HEK293 (cell line): ENCODE data around the gene SORT1.

Experiments used
- HOXA7 ChIP-seq: sonication (generic); formaldehyde crosslinking; IDR thresholded peaks from 2 replicates; pipeline ENCODE4 v1.8.1; 2022; ENCODE audit warnings: missing genetic modification reagents, borderline replicate concordance
- TRIM28 ChIP-seq: IDR thresholded peaks from 2 replicates; pipeline ENCODE4 v1.6.1; 2011; ENCODE audit warnings: low read length, control low read depth, borderline replicate concordance
- ZNF133 ChIP-seq: fragments of 450-650 bp; formaldehyde crosslinking; IDR thresholded peaks from 2 replicates; pipeline ENCODE4 v1.5.1; 2016; ENCODE audit warnings: missing biosample characterization, missing genetic modification characterization
- ZNF426 ChIP-seq: fragments of 450-650 bp; formaldehyde crosslinking; IDR thresholded peaks from 2 replicates; pipeline ENCODE4 v1.5.1; 2017; ENCODE audit warnings: missing biosample characterization, missing genetic modification characterization, mild to moderate bottlenecking, inconsistent platforms, moderate library complexity
- ZNF701 ChIP-seq: fragments of 450-650 bp; formaldehyde crosslinking; IDR thresholded peaks from 2 replicates; pipeline ENCODE4 v1.5.1; 2016; ENCODE audit warnings: missing biosample characterization, missing genetic modification characterization
- ZNF768 ChIP-seq: fragments of 450-650 bp; formaldehyde crosslinking; IDR thresholded peaks from 2 replicates; pipeline ENCODE4 v1.5.1; 2018; ENCODE audit warnings: missing biosample characterization, mild to moderate bottlenecking, missing genetic modification characterization
- ZNF777 ChIP-seq: fragments of 450-650 bp; formaldehyde crosslinking; IDR thresholded peaks from 2 replicates; pipeline ENCODE4 v1.5.1; 2017; ENCODE audit warnings: missing biosample characterization, missing genetic modification characterization, borderline replicate concordance
- ZNF830 ChIP-seq: fragments of 450-650 bp; IDR thresholded peaks from 2 replicates; pipeline ENCODE4 v1.5.0; 2018; ENCODE audit warnings: missing biosample characterization, missing genetic modification characterization, low read depth, mild to moderate bottlenecking, moderate library complexity
- TF ChIP-seq, protein P1 (sequence below): IDR thresholded peaks from 2 replicates; pipeline ENCODE4 v1.6.1; 2011; ENCODE audit warnings: mild to moderate bottlenecking, low read depth, low read length, borderline replicate concordance
- TF ChIP-seq, protein P2 (sequence below): fragments of 450-650 bp; formaldehyde crosslinking; conservative IDR thresholded peaks from 2 replicates; pipeline ENCODE4 v1.5.1; 2016; ENCODE audit warnings: low read depth, missing biosample characterization, missing genetic modification characterization
- TF ChIP-seq, protein P3 (sequence below): fragments of 450-650 bp; formaldehyde crosslinking; IDR thresholded peaks from 2 replicates; pipeline ENCODE4 v1.5.1; 2016; ENCODE audit warnings: missing biosample characterization, missing genetic modification characterization

DNA sequence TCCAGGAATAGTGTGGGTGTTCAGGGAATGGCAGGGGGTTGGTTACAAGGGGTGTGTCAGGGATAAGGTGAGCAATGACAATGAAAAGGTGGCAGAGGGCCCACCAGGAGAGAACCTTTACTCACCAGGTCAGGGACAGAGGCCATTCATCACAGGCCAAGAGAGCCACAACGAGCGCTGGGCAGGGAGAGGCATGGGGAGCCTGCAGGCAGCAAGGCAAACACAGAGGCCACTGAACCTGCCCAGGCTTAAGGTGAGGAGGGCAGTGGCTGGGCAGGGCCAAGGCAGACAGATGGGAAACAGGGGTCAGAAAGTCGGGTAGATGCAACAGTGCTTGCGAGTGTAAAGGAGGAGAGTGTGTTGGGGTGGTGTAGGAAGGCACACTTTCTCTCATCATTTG, 62.6 kb downstream of the SORT1 start:
- TF ChIP-seq, protein P1, sequence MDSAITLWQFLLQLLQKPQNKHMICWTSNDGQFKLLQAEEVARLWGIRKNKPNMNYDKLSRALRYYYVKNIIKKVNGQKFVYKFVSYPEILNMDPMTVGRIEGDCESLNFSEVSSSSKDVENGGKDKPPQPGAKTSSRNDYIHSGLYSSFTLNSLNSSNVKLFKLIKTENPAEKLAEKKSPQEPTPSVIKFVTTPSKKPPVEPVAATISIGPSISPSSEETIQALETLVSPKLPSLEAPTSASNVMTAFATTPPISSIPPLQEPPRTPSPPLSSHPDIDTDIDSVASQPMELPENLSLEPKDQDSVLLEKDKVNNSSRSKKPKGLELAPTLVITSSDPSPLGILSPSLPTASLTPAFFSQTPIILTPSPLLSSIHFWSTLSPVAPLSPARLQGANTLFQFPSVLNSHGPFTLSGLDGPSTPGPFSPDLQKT, result no peak
- no peak for TF ChIP-seq HOXA7 (CRISPR knock-in tag)
- no peak for TF ChIP-seq ZNF133 (tag by site-specific recombination)
- TF ChIP-seq ZNF777 (tag by site-specific recombination), result no peak
- TF ChIP-seq, protein P2, sequence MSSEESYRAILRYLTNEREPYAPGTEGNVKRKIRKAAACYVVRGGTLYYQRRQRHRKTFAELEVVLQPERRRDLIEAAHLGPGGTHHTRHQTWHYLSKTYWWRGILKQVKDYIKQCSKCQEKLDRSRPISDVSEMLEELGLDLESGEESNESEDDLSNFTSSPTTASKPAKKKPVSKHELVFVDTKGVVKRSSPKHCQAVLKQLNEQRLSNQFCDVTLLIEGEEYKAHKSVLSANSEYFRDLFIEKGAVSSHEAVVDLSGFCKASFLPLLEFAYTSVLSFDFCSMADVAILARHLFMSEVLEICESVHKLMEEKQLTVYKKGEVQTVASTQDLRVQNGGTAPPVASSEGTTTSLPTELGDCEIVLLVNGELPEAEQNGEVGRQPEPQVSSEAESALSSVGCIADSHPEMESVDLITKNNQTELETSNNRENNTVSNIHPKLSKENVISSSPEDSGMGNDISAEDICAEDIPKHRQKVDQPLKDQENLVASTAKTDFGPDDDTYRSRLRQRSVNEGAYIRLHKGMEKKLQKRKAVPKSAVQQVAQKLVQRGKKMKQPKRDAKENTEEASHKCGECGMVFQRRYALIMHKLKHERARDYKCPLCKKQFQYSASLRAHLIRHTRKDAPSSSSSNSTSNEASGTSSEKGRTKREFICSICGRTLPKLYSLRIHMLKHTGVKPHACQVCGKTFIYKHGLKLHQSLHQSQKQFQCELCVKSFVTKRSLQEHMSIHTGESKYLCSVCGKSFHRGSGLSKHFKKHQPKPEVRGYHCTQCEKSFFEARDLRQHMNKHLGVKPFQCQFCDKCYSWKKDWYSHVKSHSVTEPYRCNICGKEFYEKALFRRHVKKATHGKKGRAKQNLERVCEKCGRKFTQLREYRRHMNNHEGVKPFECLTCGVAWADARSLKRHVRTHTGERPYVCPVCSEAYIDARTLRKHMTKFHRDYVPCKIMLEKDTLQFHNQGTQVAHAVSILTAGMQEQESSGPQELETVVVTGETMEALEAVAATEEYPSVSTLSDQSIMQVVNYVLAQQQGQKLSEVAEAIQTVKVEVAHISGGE (tag by site-specific recombination), result no peak
- TF ChIP-seq ZNF426 (tag by site-specific recombination), result no peak
- TF ChIP-seq, protein P3, sequence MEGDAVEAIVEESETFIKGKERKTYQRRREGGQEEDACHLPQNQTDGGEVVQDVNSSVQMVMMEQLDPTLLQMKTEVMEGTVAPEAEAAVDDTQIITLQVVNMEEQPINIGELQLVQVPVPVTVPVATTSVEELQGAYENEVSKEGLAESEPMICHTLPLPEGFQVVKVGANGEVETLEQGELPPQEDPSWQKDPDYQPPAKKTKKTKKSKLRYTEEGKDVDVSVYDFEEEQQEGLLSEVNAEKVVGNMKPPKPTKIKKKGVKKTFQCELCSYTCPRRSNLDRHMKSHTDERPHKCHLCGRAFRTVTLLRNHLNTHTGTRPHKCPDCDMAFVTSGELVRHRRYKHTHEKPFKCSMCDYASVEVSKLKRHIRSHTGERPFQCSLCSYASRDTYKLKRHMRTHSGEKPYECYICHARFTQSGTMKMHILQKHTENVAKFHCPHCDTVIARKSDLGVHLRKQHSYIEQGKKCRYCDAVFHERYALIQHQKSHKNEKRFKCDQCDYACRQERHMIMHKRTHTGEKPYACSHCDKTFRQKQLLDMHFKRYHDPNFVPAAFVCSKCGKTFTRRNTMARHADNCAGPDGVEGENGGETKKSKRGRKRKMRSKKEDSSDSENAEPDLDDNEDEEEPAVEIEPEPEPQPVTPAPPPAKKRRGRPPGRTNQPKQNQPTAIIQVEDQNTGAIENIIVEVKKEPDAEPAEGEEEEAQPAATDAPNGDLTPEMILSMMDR, result no peak
- TF ChIP-seq ZNF768 (tag by site-specific recombination), result no peak
- no peak for TF ChIP-seq ZNF701 (tag by site-specific recombination)
- TF ChIP-seq TRIM28, result no peak
- no peak for TF ChIP-seq ZNF830 (tag by site-specific recombination)
